Islet of Langerhans (tissue), 1 donor: ENCODE measurements around the gene CTSL.
"Not testable (repeated sequence)": the region's sequence is repeated elsewhere in the genome, so short reads cannot be mapped to it uniquely, and the experiment has no call there.

Experiments used
- FAIRE-seq: peaks from one replicate; lab custom pipeline; 2011; peaks lifted over from hg19 to GRCh38; lab: Jason Lieb, UNC

The CTSL gene

DNA sequence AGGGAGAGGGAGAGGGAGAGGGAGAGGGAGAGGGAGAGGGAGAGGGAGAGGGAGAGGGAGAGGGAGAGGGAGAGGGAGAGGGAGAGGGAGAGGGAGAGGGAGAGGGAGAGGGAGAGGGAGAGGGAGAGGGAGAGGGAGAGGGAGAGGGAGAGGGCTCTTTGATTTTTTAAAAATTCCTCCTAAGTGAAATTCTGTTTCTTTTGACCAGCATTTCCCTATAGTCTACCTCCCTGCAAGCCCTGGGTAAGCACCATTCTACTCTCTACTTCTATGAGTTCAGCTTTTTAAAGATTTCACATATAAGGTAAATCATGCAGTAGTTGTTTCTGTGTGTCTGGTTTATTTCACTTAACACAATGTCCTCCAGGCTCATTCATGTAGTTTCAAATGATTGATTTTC is 34.1 kb downstream of the CTSL start:
- FAIRE-seq: not testable (repeated sequence)

DNA sequence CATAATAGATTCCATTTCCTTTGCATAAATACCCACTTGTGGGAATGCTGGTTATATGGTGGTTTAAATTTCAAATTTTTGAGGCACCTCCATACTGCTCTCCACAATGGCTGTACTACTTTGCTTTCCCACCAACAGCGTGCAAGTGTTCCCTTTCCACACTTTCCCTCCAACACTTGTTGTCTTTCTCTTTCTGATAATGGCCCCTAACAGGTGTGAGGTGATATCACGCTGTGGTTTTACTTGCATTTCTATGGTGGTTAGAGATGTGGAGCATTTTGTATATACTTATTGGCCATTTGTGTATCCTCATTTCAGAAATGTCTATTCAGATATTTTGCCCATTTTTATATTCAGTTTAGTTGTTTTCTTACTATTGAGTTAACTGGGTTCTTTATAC is 34.6 kb downstream of the CTSL start:
- no peak for FAIRE-seq

DNA sequence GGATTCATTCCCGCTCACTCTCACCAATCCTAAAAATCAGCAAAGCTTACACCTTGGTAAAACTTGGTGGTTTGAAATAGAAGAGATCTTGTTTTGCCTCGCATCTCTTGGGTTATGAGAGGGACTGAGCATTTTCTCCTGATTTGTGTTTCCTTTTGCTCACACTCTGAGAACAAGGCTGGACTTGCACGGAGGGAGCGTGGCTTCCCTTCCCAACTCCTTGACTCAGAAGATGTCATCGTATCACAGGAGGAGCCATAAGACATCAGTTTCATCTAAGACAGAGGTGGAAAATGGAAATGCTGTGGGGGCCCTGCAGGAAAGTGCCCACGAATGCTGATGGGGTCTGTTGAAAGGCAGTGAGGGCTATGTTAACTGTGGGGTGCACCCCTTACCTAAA is 37.4 kb downstream of the CTSL start:
- no peak for FAIRE-seq

DNA sequence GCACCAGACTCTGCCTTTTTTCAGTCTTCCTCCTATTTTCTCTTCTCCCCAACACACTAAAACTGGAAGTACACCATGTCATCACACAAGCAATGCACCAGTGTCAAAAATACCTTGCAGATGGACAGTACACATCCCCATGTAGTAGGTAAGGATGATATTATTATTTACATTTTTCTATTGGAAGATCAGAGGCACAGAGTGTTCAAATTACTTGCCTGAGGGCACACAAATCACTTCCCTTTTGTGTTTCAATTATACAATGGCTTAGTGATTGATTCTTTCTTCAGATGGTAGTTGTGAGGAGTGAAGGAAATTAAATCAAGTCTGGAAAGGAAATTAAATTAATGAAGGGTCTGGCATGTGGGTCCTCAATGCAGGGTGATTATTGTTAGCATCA is 39.6 kb downstream of the CTSL start:
- FAIRE-seq: no peak

DNA sequence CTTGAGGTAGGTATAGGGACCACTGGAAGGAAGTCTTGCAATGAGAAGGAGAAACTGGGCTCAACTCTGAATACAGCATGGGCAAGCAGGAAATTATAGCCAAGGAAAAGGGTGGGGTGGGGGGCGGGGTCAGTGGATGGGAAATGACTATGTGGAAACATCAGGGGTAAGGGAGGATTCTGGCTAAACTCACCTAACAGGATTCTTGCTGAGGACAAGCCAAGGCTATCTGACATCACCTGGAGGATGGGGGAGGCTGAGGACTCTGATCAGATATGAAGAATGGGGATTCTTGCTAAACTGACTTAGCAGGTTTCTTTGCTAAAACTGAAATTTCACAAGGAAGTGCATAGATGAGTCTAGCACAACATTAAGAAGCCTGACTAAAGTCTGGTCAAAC is 40.8 kb downstream of the CTSL start:
- FAIRE-seq: no peak

DNA sequence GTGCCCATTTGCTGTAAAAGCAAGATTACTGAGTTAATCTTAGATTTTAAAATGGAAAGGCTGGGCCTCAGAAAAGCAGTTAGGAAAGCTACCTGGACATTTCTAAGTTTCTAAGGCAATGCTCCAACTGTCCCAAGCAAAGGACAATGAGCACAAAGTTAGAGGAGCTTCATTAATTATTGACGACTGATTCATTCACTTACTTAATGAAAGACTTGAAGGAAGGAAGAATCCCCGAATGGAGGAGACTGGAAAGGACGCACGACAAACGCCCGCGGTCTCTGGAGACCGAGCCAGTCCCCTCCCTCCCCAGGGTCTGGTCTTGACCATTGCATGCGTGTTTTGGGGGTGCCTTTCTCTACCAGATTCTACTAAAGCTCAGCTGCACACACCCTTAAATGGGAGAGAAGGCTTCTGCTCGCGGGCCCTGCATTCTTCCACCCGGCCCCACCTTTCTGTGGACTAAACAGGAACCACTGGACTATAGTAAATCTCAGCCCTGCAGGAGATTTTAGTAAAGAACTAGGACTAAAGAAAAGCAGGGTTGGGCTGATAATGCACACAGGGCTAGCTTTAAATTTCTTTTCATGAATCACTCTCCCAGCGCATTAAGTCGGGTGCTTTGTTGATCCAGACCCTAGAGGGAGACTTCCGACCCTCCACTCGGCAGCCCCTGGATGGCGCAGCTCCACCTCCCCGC is 44.8 kb downstream of the CTSL start:
- no peak for FAIRE-seq

DNA sequence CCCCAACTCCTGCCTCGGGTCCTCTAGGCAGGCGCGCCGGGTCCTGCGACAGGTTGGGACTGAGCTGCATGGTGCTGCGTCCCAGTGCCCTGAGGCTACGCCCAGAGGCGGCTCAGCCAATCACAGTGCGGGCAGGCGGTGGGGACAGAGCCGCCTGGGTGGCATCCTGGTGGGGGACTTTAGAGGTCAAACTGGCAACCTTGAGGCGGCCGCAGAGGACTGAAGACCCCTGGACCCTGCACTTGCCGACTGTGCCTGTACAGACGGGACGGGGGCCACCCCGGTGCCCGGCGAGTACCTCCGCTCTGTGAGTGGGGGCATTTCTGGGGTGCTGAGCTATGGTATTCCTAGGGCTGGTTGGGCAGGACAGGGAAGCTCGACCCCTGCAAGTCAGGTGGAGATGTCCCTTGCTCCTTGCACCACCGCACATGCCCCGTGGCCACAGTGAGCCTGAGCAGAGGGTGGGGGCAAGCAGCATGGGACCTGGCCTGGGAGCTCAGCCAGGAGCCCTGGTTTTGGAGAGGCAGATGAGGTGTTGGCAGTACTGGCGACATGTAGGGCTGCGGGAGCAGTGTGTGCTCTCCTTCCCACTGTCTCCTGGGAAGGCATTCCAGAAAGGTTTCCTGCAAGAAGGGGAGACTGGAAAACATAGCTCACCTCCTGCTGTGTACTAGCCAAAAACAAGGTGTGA is 45.5 kb downstream of the CTSL start:
- FAIRE-seq: no peak

DNA sequence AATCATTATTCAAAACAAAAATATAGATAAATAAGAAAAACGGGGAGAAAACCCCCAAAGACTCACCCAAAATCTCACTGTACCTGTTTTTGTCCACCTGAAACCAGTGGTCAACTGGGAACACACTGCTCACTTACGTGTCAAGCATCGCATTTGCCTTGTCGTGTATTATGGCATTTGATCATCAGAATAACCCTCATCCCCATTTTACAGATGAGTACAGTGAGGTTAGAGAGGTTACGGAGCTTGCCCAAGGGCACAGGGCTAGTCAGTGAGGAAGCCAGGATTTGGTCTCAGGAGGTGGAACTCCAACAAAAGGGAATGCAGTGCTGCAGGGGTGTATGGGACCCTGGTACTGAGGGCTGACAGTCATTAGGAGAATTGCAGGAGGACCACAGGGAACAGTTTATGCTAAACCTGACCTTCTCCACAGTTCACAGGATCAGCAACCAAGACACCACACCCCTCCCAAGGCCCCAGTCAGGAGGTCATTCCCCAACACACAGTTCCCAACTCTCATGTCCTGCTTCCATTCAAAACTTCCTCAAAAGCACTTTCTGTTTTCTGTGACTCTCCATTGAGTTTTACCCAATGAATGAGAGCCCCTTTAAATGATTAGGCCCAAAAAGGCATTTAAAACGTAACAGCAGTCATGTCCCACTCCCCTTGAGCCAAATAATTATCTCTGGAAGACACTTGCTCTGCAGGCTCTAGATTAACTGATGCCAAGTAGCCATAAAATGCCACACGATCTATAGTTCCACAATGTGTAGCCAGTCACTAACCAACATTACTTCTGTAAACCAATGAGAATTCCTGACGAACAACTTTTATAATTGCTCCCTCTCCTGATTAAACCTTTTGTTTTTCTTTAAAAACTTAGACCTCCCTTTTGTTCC is 50.8 kb downstream of the CTSL start:
- no peak for FAIRE-seq

DNA sequence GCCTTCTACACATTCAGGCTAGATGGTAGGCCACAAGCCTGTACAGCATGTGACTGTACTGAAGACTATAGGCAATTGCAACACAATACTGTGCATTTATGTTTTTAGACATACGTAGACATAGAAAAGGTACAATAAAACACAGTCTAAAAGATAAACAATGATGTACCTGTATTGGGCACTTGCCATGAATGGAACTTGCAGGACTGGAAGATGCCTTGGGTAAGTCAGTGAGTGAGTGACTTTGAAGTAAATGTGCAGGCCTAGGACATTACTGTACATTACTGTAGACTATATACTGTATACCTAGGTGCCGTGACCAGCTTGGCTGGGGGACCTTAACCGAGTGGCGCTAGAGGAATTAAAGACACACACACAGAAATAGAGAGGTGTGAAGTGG is 53.1 kb downstream of the CTSL start:
- no peak for FAIRE-seq
